Large intestine (tissue), 3 donors: Measurements from ENCODE around the gene NUP214. TPM values are rescaled to one million over a fixed set of nuclear protein-coding genes. Genes with fewer than 3 reads are reported as not detected.
"Not testable (repeated sequence)": the region's sequence is repeated elsewhere in the genome, so short reads cannot be mapped to it uniquely, and the experiment has no call there.

Experiments
- DNase-seq, 2 donors: peaks; one replicate each; pipeline versions ENCODE4 v3.0.0 to v3.0.0-alpha.2; 2013
- H3K27ac ChIP-seq: one replicate; pipeline ENCODE4 v1.5.1; 2013; ENCODE audit warnings: low read length
- H3K27me3 ChIP-seq: 2 replicates; pipeline ENCODE4 v1.6.1; 2013; ENCODE audit warnings: low read length; ENCODE audit not compliant: control insufficient read depth, insufficient read depth
- H3K36me3 ChIP-seq: 2 replicates; pipeline ENCODE4 v1.6.1; 2013; ENCODE audit warnings: low read length; ENCODE audit not compliant: control insufficient read depth, insufficient read depth
- H3K4me1 ChIP-seq: one replicate; pipeline ENCODE4 v1.6.1; 2013; ENCODE audit warnings: low read length; ENCODE audit not compliant: control insufficient read depth, insufficient read depth
- H3K4me3 ChIP-seq: one replicate; pipeline ENCODE4 v1.5.1; 2013; ENCODE audit warnings: low read length
- H3K9me3 ChIP-seq: one replicate; pipeline ENCODE4 v1.6.1; 2013; ENCODE audit warnings: mild to moderate bottlenecking, low read depth, low read length, moderate library complexity; ENCODE audit not compliant: control insufficient read depth
- WGBS: methylation state at CpG from one replicate; pipeline ENCODE4 v1.1.5; 2013; ENCODE audit warnings: low lambda C conversion rate; ENCODE audit not compliant: insufficient coverage; 5-methylcytosine and 5-hydroxymethylcytosine counted together
- polyA plus RNA-seq: library from polyadenylated mRNA; unstranded; fragments of 120-200 nt; gene quantifications from one replicate; pipeline ENCODE4 v1.2.1, GENCODE V29; 2013

The NUP214 gene
- polyA plus RNA-seq, 1 donor = 29.1 TPM

DNA sequence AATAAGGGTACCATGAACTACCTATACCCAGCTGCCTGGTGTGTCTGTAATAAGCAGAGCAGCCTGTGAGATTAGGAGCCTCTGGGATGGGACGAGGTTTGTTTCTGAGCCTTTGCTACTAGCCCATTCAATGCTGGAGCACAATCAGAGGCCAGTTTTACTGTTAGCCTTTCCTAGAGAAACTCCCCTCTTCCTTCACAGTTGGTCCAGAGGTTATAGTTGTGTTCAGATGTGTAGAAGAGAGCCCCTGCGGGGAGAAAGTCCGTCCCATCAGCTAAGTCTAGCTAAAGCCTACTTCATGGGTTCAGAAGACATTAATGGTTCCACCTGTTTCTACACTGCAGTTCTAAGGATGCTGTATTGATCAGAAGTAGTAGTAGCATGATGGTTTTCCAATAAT lies 16.8 kb downstream of the NUP214 start:
- no peaks in the 10 kb centered on the region for H3K4me1 ChIP-seq
- no peak for DNase-seq
- H3K27me3 ChIP-seq = no peaks in the 10 kb centered on the region
- no peak overlapping the region for H3K27ac ChIP-seq
- no peak overlapping the region for H3K4me3 ChIP-seq
- H3K9me3 ChIP-seq = no peaks in the 10 kb centered on the region
- no CpG with 5 or more reads among the region's 3 CpGs for WGBS
- H3K36me3 ChIP-seq = peaks cover 74% of the 10 kb centered on the region

GRCh38 chr9:131144201-131144600 lies 18.8 kb downstream of the NUP214 start:
- H3K27ac ChIP-seq = no peak overlapping the region
- no peaks in the 10 kb centered on the region for H3K27me3 ChIP-seq
- WGBS = no CpG with 5 or more reads among the region's 3 CpGs
- H3K9me3 ChIP-seq = no peaks in the 10 kb centered on the region
- no peaks in the 10 kb centered on the region for H3K4me1 ChIP-seq
- H3K4me3 ChIP-seq = no peak overlapping the region
- peaks cover 76% of the 10 kb centered on the region for H3K36me3 ChIP-seq
- DNase-seq = no peak

DNA sequence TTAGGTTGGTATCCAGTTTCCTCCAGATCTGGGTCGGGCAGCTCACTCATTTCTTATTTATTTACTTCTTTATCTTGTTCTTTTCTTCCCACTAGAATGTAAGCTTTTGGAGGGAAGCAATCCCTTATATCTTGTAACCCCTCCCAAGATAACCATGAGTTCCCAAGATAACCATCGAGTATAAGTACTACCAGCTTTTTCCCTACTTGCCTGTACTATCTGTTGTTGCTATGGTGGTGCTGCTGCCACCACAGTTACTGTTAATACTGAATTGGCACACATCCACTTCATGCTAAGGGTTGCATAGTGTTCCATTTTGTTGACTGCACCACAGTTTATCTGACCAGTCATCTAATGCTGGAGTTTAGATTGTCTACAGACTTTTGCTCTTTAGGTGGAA lies 19.9 kb downstream of the NUP214 start:
- peaks cover 76% of the 10 kb centered on the region for H3K36me3 ChIP-seq
- DNase-seq = no peak
- no peaks in the 10 kb centered on the region for H3K27me3 ChIP-seq

DNA sequence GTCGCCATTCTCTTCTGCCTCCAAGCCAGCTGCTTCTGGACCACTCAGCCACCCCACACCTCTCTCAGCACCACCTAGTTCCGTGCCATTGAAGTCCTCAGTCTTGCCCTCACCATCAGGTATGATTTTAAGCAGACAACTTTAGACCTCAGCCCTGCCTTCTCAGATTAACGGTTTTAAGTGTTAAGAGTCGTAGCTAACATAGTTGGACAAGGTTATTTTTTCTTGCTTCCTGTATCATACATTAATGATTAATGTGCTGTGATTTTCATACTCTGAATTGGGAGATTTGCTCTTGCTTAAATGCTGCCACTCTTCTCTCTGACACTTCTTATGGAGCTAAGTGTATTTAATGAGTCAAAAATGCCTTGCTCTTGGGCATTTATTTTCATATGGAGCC lies 20.8 kb downstream of the NUP214 start:
- 100% methylated on average over 2 of the region's 4 CpGs for WGBS
- Histone ChIP-seq H3K27me3 (no peaks in the 10 kb centered on the region), H3K4me3 (no peak overlapping the region), H3K9me3 (no peaks in the 10 kb centered on the region), H3K36me3 (peaks cover 77% of the 10 kb centered on the region), H3K27ac (no peak overlapping the region), H3K4me1 (no peaks in the 10 kb centered on the region)
- no peak for DNase-seq

More for the DNA sequence above, 19.9 kb downstream of the NUP214 start:
- Histone ChIP-seq H3K4me3 (no peak overlapping the region), H3K4me1 (no peaks in the 10 kb centered on the region), H3K9me3 (no peaks in the 10 kb centered on the region), H3K27ac (no peak overlapping the region)
- 83% methylated on average over 1 of the region's 2 CpGs for WGBS

DNA sequence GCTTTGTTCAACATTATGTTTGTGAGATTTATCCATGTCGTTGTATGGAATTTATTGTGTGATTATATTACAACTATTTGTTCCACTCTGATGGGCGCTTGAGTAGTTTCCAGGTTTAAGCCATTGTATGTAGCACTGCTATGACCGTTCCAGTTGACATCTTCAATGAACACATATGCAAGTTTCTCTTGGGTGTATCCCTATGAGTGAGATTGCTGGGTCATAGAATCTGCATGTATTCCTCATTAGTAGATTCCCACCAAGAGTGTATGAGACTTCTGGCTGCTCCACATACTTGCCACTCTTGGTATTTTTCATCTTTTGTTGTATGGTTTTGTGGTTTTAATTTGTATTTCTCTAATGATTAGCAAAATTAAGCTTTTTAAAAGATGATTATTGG lies 22.9 kb downstream of the NUP214 start:
- Histone ChIP-seq H3K36me3 (peaks cover 86% of the 10 kb centered on the region), H3K4me3 (no peak overlapping the region), H3K27me3 (no peaks in the 10 kb centered on the region), H3K4me1 (no peaks in the 10 kb centered on the region), H3K27ac (no peak overlapping the region), H3K9me3 (no peaks in the 10 kb centered on the region)
- no CpG with 5 or more reads among the region's 3 CpGs for WGBS
- no peak for DNase-seq

- Histone ChIP-seq H3K36me3 (peaks cover 85% of the 10 kb centered on the region), H3K27me3 (no peaks in the 10 kb centered on the region), H3K9me3 (no peaks in the 10 kb centered on the region), H3K4me3 (no peak overlapping the region), H3K4me1 (no peaks in the 10 kb centered on the region), H3K27ac (no peak overlapping the region)
- WGBS = no CpG with 5 or more reads among the region's 7 CpGs
- DNase-seq = no peak
Observed at GRCh38 chr9:131148966-131149687, 23.7 kb downstream of the NUP214 start.

- H3K36me3 ChIP-seq = peaks cover 83% of the 10 kb centered on the region
Observed at GRCh38 chr9:131149688-131150053, 24.3 kb downstream of the NUP214 start.

GRCh38 chr9:131153595-131153994 lies 28.2 kb downstream of the NUP214 start:
- H3K4me3 ChIP-seq = no peak overlapping the region
- H3K4me1 ChIP-seq = no peaks in the 10 kb centered on the region
- no peaks in the 10 kb centered on the region for H3K9me3 ChIP-seq
- peak; percentile 60 to 65 for DNase-seq
- peak overlapping the region; percentile 75 for H3K27ac ChIP-seq
- no peaks in the 10 kb centered on the region for H3K27me3 ChIP-seq
- peaks cover 58% of the 10 kb centered on the region for H3K36me3 ChIP-seq
- no CpG with 5 or more reads among the region's 4 CpGs for WGBS

More at GRCh38 chr9:131149688-131150053, 24.3 kb downstream of the NUP214 start:
- no peaks in the 10 kb centered on the region for H3K27me3 ChIP-seq
- no peaks in the 10 kb centered on the region for H3K4me1 ChIP-seq
- DNase-seq = no peak
- WGBS = no CpG with 5 or more reads among the region's 5 CpGs
- no peak overlapping the region for H3K4me3 ChIP-seq
- no peaks in the 10 kb centered on the region for H3K9me3 ChIP-seq
- no peak overlapping the region for H3K27ac ChIP-seq

- WGBS = no CpG with 5 or more reads among the region's 1 CpG
- not testable (repeated sequence) for H3K4me1 ChIP-seq, H3K9me3 ChIP-seq, H3K27me3 ChIP-seq, DNase-seq, H3K27ac ChIP-seq, H3K4me3 ChIP-seq
- H3K36me3 ChIP-seq = peaks cover 50% of the 10 kb centered on the region
Observed at GRCh38 chr9:131158673-131159072, 33.3 kb downstream of the NUP214 start.

GRCh38 chr9:131160416-131161112 lies 35.2 kb downstream of the NUP214 start:
- H3K4me1 ChIP-seq = no peaks in the 10 kb centered on the region
- H3K9me3 ChIP-seq = no peaks in the 10 kb centered on the region
- DNase-seq = no peak
- H3K27ac ChIP-seq = no peak overlapping the region
- peaks cover 55% of the 10 kb centered on the region for H3K36me3 ChIP-seq
- H3K27me3 ChIP-seq = no peaks in the 10 kb centered on the region
- no CpG with 5 or more reads among the region's 1 CpG for WGBS
- no peak overlapping the region for H3K4me3 ChIP-seq
